GM18519 (cell line): ENCODE measurements around the gene CCDC148.

ENCODE experiments used
- ATAC-seq: cut with Tn5 transposase; IDR thresholded peaks from one replicate; pipeline ENCODE4 v1.9.1; 2021; ENCODE audit warnings: mild to moderate bottlenecking, moderate library complexity; ENCODE audit not compliant: unreplicated experiment, low FRiP score

The CCDC148 gene

GRCh38 chr2:158456309-158457066 is at the start of gene CCDC148, which contains the start of gene PKP4:
CCDC148 (minus strand) TSS chr2:158456753; CDS start chr2:158456439, 314 bp downstream.
PKP4 (plus strand) TSS chr2:158456952; CDS start chr2:158533185, 76,233 bp downstream.
- ATAC-seq, result peak; percentile 94

GRCh38 chr2:158505448-158505934 is 48.9 kb upstream of the CCDC148 start:
- no peak for ATAC-seq

DNA sequence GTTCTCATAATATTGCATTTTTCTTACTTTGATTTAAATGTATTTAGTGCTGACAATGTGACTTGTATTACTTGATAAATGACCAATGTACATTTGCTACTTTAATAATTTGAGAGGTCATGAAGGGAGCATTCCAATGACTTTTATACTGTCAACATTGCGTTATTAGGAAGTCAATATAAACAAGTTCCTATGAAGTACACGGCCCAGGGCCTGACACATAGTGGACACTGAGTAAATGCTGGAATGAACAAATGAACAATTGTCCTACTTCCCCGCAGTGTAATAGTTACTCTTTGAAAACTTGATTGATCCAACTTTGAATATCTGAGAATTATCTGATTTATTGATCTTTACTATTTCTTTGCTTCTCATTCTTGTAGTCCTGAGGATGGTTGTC is 47.5 kb upstream of the CCDC148 start:
- no peak for ATAC-seq

DNA sequence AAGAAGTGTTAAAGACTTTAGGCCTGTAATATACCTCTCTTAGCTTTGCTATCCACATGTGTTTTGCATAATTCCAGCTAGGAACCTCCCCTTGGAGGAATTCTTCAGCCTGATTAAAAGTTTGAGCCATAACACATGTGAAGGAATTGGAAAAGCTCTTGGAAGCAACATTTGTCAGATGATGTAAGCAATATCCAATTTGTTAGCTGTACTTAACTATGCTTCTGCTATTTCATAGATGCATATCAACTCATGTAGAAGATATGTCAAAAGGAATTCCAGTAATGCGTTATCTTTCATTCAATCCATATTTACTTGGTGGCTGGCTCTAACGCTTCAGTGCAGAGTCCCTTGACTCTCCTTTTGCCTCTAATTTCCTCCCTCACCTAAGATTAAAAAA is 46.4 kb upstream of the CCDC148 start:
- ATAC-seq, result no peak

DNA sequence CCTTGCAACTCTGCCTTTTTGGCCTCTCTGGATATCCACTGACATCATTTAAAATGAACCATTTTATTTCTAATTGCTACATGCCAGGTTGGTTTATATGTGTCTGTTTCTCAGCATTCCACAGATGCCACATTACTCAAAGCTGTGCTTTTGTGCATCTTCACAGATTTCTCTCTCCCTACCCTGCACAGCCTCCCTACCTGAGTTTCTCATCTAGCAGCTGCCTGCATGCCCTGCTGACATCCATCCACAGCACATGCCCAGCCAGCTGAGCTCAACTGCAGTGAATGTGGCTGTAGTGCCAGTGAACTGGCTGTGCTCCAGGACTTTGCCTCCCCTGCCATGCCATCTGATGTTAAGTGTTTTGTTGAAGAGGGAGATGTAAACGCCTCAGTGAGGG is 44.7 kb upstream of the CCDC148 start:
- no peak for ATAC-seq

GRCh38 chr2:158500333-158500732 is 43.8 kb upstream of the CCDC148 start:
- ATAC-seq, result no peak

GRCh38 chr2:158499383-158499782 is 42.8 kb upstream of the CCDC148 start:
- no peak for ATAC-seq

DNA sequence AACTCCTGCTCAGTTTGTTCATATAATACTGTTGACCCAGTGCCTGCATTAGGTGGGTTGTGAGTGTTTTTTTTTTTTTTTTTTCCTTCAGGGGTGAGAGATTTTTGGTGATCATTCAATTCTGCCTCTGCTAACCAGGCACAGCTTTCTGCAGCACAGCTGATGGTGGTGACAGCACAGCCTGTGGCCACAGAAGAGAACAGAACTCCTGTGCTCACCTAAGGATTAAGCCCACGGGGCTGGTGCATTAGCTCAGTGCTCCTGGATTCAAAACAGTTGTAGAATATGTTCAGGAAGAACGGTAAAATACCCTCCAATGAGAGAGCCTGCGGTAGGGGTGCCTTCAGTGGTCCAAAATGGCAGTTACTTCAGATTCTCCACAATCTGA is 42.2 kb upstream of the CCDC148 start:
- no peak for ATAC-seq

DNA sequence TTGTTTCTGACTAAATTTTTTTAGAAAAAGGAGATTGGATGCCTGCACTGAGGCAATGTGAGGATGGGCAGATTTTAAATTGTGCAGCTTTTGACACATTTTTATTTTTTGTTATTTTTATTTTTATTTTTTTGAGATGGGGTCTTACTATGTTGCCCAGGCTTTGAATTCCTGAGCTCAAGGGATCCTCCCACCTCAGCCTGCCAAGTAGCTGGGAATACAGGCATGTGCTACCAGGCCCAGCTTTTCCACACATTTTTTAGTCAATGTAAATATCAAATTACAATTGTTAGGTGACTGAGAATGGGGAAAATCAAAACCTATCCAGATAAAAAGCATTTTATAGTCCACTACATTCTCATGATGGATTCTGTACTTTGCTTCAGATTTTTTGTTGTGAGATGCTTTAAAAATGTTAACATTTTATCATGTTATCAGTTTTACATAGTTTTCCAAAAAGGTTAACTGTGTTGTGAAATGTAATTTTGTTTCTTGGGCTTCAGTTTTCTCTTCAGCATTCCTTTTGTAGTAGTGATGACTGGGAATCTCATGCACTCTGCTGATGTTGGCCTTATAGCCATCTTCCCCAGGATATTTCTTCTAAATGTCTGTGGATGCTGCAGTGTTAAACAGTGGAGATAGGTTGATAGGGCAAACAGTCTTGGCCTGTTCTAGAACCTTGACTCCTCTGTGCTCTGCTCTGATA is 41.6 kb upstream of the CCDC148 start:
- ATAC-seq, result no peak

DNA sequence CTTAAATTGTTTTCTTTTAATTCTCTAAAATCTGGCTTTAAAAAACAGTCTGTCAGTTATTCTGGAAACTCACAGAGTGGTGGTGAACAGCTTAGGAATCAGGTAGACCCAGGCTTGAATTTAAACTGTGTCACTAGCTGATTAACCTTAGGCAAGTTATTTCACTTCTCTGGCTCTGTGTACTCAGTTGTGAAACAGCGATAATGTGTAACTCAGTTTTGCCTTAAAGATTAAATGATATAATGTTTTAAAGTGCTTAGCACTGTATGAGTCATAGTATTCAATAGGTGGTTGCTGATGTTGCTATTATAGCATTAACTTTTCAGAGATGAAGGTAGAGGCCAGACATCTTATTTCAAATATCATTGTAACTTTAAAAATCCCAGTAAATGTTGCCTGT is 40.9 kb upstream of the CCDC148 start:
- no peak for ATAC-seq

DNA sequence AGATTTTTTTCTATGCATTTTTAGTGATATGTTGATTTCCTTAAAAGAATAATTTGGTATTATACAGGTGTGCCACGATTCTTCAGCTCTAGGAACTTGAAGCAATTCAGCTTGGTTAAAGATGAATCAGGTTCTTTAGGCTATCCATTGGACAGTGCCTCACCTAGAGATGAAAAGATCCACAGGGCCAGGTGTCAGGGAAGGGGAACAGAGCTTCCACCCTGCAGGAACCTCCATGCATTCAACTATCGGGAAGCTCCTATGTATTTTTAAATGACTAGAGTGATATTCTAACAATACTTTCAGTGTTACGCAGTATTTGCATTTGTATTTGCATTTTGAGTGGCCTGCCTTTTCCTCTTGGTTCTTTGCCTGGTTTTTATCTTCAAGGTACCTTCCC is 40.4 kb upstream of the CCDC148 start:
- no peak for ATAC-seq

- ATAC-seq, result no peak
Observed at GRCh38 chr2:158495175-158495574, 38.6 kb upstream of the CCDC148 start.

DNA sequence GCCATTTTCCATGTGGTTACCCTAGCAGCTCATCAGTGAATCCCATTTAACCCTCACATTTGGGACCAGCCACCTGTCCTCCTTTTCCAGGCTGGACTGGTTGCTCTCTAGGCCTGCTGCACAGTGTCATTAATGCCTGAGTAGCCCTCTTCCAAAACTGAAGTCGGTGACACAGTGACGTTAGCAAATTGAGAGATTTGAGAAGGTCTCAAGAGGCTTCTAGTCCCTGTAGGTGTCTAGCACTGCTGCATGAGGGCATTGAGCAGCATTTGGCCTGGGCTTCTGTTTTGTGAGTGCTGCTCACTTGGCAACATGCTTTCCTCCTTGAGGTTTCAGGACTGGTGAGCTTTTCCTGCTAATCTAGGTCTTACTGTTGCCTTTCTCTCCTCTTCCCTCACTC is 36.9 kb upstream of the CCDC148 start:
- ATAC-seq, result no peak

DNA sequence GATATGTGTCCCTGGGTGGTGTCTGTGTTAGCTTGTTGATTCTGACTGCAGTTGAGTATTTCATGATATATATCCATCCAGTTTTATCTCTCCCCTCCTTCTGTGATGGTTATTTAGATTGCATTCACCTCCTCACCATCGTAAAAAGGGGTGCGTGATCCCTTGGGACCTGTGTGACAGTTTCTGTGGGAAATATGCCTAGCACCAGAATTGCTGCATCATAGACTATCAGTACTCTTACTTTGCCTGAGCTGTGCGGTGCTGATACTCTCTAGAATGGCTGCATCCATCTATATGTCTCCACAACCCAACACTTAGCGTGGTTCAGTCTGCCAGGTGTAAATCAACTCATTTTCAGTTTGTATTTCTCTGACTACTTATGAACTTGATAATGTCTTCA is 34.5 kb upstream of the CCDC148 start:
- ATAC-seq, result no peak

DNA sequence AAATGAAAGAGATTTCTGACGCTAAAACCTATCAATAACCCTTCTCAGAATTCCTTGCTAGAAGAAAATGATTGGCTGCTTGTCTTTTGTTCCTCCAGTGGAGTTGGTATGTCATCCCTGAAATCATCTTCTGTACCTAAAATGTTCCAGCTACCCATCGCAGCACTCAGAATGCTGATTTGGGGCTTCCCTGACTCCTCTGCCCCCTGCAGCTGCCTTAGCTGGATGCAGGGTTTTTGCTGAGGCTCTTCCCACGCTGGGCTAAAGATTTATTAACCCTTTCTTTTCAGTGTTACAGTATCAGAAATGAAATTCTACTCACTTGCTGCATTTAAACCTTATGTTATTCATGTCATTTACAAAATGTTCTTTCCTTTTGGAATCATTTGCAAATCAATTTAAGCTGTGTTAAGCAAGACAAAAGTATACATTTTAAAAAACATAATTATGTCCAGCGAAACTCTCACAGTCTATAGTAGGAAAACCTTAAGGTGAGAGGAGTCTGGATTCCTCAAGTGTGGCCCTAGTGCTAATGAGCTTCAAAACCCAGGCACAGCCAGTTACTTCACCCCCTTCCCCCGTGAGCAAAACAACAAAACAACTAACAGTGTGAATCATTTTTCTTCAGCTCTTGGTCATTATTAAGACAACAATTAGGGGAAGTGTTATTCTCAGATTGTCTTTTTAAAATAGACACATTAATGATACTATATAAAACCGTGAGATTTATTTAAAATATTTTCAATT is 33.0 kb upstream of the CCDC148 start:
- no peak for ATAC-seq

DNA sequence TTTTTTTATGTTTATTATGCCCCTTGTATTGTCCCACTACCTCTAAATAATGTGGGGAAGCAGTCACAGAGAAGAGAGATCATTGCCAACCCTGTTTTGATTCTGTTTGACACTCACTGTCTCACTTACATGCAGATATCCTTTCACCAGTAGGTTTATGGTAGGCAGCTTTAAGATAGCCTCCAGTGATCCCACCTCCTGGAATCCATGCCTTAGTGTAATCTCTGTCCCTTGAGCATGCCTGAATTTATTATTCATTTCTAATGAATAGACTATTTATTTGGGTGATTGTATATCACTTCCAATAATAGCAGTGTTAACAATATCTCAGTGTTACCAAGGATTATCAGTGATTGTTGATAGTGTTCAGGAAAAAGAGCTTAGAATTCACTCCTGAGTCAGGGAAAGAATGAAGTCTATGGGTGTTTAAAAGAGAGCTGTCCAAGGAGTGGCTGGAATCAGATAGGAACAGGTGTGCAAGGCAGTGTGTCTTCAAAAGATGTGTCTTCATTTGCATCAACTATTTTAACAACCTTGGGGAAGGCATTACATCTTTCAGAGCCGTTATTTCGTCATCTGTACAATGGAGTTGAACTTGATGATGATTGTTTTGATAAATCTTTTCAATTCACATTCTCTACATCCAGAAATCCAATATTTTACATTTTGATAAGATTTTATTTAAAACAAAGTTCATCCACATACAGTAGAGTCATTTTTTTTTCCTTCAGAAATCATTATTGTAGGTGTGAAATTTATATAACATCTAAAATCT is 32.1 kb upstream of the CCDC148 start:
- no peak for ATAC-seq

GRCh38 chr2:158487419-158487818 is 30.9 kb upstream of the CCDC148 start:
- no peak for ATAC-seq

- ATAC-seq, result no peak
Observed at GRCh38 chr2:158486970-158487325, 30.4 kb upstream of the CCDC148 start.

- ATAC-seq, result no peak
Observed at GRCh38 chr2:158486150-158486969, 29.8 kb upstream of the CCDC148 start.
